GM13976 (cell line): ENCODE data around the gene DIPK1A.

Source experiments
- DNase-seq: peaks from one replicate; pipeline ENCODE4 v3.0.0; 2012; ENCODE audit warnings: low spot score
- CTCF ChIP-seq: IDR thresholded peaks from 2 replicates; pipeline ENCODE4 v1.5.1; 2012; ENCODE audit warnings: borderline replicate concordance, mild to moderate bottlenecking; ENCODE audit not compliant: insufficient read depth; ENCODE audit errors: extremely low read depth, missing control alignments, control extremely low read depth
- in situ Hi-C: fragments of 300-500 bp; cut with MboI; formaldehyde crosslinking; loops from one replicate; pipeline ENCODE4 v1.12.0; 2022; ENCODE audit warnings: low sequenced_read_pairs, mixed read lengths, inconsistent platforms; ENCODE audit not compliant: unreplicated experiment

The DIPK1A gene

GRCh38 chr1:92961131-92961895 is at the start of gene DIPK1A:
DIPK1A (minus strand) TSS chr1:92961462; CDS start chr1:92961429, 33 bp downstream.
- in situ Hi-C loops, result no loop called here
- TF ChIP-seq CTCF, result peak; percentile 18
- peak; percentile 87 for DNase-seq

GRCh38 chr1:93007941-93008577 is 46.8 kb upstream of the DIPK1A start:
- no peak for TF ChIP-seq CTCF
- no peak for DNase-seq
- in situ Hi-C loops, result no loop called here

GRCh38 chr1:93005252-93005598 is 44.0 kb upstream of the DIPK1A start:
- no peak for TF ChIP-seq CTCF
- in situ Hi-C loops, result no loop called here

DNA sequence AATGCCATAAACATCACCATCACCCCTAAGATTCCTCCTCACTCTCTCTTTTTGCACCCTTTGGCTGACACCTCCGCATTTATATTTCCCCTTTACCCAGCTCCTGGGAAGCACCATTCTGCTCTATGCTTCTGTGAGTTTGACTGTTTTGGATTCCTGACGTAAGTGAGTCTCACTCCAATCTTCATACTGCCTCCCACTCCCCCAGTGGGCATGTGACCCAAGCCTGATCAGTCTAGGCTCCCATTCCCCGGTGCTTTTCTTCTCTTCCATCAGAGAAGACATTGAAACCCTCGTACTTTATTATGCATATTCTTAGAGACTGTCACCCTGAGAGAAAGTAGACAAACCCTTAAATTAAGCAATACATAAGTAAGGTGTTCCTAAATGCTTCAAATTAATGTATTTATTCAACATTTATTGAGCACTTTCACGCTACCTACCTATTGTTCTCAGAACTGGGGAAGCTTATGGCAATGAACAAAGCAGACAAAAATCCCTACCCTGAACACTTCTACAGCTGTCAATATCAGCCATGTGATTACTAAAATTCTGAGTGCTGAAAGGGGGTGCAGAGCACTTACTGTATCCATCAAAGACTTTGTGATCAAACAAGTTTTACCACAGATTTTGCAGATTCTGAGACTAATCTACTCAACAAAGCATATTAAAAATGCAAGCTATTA is 43.4 kb upstream of the DIPK1A start:
- TF ChIP-seq CTCF, result no peak
- no peak for DNase-seq
- in situ Hi-C loops, result no loop called here

More at GRCh38 chr1:93005252-93005598, 44.0 kb upstream of the DIPK1A start:
- DNase-seq, result peak; percentile 26

GRCh38 chr1:93003981-93004380 is 42.7 kb upstream of the DIPK1A start:
- in situ Hi-C loops, result no loop called here
- DNase-seq, result no peak
- no peak for TF ChIP-seq CTCF

DNA sequence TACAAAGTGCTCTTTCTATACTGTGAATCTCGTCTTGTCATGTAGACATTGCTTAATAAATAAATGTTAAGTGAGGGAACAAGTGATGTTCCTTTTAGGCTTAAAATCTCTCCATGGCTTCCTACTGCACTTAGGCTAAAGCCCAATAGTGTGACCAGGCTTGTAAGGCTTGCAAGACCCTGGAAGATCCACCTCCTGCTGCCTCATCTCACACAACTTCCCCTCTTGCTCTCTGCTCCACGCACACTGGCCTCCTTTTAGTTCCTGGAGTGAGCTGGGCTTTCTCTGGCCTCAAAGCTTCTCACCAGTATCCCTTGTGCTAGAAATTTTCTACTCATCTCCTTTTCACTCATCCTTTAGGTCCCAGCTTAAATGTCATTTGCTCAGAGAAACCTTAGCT is 41.5 kb upstream of the DIPK1A start:
- TF ChIP-seq CTCF, result no peak
- DNase-seq, result no peak
- in situ Hi-C loops, result no loop called here
